ENCODE measurements around the gene ARHGAP30.

Gene ARHGAP30

DNA sequence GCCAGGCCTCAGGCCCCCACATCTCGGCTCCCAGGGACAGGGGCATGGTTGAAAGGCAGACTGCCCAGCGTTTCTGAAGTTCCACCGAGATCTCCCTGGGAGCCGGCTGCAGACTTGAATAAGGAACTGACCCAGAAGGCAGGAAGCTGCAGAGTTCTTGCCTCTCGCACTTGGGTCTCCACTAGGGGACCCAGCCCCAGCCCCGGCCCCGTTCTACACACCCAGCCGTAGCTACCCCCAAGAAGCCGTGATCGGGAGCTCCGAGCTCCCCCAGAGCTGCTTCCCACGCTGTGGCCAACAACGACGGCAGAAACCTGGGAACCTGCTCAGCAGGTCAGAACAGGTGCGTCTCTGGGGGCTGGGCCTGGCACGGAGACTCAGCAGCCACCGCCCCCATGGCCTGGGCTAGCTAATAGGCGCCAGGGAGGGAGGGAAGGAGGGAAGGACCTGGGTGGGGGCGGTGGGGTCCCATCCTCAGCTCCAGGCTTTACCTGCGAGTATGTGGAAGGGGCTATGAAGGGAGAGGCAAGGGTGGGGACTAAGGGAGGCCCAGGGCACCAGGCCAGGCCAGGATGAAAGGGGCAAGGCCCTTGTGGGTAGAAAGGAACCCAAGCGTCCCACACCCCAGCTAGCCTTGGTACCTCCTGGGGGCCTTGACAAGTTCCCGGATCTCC, 19.7 kb upstream of the ARHGAP30 start, which contains the start of gene NECTIN4:
Gene NECTIN4 (minus strand): TSS at position 308 of the 674 bp plus-strand sequence. CDS start 262 bp downstream, at position 46.
- DNase-seq, result no peak

GRCh38 chr1:161088587-161089110, 19.0 kb upstream of the ARHGAP30 start:
- no peak for DNase-seq

DNA sequence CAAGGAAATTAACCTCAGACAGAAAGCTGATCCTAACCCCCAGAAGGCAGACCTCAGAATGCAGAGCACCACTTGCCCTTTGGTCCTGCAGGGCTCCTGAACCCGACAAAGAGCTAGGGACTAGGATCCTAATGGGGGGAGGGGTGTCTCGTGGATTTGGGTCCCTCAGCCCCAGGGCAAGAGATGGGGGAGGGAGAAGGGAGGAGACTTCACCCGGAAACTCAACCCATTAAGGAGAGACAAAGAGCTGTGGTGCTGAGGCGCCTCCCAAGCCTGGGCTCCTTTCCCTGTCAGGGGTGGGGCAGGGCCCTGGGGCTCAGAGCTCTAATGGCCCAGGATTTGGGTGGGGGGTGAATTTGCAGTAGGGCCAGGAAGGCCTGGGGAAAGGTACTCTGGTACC, 16.8 kb upstream of the ARHGAP30 start:
- no peak for DNase-seq

DNA sequence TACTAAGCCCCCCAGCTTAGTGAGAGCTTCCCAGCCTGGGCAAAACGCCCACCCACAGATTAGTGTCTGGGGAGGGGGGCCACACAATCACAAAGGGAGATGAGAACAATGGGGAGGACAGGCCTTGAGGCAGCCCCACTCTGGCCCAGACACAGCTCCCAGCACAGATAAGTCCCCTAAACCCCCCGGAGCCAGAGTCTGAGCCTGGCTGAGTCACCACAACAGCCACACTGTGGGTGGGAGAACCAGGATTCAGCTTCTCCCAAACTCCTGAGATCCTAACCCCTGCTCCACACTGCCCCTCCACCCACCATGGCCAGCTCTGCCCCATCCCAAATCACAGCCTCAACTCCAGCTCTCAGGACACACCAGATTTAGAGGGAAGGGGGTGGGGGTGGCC, 15.5 kb upstream of the ARHGAP30 start:
- no peak for DNase-seq

DNA sequence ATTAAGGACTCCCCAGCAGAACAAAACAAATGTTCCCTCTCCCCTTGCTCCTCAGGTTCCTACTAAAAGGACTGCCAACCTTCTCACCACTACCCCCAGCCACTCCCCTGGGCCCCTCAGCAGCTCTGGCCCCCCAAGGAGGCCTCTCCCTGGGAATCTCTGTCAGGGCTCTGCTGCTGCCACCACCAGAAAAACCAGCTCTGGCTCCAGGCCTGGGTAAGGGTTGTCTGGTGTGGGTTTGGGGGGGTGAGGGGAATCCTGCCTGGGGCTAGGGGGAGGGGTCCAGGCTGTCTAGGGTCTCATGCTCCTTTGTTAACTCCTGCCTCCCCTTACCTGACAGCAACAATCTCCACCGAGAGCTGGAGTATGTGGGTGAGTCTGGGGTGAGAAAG, 14.9 kb upstream of the ARHGAP30 start:
- DNase-seq, result no peak

- no peak for DNase-seq
Observed at GRCh38 chr1:161083748-161084596, 14.3 kb upstream of the ARHGAP30 start.

DNA sequence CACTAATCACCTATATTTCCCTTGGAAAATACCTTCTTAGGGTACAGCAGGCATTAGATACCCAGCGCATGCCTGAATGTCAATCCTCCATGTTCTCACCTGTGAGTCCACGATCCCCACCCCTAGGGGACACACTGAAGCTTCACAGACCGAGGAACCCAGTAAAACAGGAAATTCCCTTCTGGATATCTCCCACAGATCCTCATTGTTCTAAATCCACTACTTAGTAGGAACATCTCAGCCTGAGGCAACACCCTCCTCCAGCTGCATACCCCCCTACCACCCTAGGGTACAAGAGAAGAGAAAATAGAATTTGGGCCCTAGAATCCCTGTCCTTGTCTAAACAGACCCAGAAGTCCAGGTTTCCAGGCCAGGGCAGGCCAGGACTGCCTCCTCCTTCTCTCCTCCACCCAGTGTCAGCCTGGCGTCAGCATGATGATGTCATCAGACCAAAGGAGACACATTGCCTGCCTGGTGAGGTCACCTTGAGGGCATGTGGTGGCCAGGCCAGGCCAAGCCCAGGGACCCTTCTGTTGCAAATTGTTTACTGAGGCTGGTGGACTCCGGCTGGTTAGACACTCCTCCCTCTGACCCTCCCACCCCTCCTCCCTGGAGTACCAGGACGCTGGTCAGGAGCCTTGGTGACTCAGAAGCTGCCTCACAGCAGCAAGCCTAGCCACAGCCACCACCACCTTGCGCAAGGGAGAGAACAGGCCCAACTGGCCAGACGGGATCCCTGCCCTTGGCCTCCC, 13.5 kb upstream of the ARHGAP30 start:
- DNase-seq, result no peak

DNA sequence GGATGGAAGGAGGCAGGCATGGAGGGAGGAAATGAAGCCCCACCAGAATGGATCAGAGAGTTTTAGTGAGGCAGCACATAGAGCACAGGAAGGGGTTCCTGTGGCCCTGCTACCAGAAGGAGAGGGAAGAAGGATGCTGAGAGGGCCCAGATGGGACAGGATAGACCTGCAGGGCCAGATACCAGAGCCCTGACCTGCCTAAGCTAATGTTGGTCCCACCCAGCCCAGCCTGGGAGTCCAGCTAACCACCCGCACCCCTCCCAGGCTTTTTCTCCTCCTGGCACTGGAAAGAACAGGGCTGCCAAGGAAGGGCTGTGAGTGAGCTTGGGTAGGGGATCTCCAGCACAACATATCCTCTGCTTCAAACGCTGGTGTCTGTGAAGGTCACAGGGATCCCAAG, 12.8 kb upstream of the ARHGAP30 start:
- no peak for DNase-seq

GRCh38 chr1:161081519-161081918, 11.8 kb upstream of the ARHGAP30 start:
- no peak for DNase-seq

DNA sequence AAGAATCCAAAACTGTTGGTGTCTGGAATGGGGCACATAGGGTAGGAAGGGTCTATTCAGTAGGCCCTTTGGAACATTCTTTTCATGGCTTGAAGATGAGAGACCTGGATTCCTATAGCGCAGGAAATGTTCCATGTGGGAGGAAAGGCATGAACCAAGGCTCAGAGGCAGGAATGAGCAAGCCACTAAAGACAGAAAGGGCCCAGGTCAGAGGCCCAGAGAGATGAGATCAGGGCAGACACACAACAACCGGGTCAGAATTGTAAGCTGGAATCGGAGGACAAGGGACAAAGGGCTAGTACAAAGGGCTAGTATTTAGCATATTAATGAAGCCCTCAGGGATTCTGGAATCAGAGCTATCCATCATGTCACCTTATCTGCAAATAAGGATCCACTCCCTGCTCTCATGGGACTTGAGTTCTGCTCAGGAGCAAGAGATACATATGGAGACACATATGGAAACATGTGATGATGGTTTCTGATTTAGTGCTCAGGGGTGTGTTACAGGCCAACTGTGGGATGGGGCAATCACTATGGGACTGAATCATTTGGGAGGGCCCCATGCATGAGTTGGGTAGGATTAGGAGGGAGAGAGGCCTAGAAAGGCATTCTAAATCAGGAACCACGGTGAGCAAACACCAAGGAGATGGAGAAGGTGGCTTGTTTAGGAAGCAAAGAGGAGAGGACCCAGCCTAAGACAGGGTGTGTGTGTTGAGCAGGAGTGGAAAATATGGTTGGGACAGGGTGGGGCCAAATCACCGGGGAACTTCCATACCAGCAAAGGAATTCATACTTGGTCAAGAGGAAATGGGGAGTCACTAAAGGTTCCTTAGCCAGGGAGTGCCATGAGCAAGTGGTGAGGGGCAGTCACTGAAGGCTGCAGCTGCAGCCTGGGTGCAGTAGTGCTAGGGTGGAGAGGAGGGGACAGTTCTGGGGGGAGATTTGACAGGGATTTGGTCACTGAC, 11.0 kb upstream of the ARHGAP30 start:
- DNase-seq, result no peak

DNA sequence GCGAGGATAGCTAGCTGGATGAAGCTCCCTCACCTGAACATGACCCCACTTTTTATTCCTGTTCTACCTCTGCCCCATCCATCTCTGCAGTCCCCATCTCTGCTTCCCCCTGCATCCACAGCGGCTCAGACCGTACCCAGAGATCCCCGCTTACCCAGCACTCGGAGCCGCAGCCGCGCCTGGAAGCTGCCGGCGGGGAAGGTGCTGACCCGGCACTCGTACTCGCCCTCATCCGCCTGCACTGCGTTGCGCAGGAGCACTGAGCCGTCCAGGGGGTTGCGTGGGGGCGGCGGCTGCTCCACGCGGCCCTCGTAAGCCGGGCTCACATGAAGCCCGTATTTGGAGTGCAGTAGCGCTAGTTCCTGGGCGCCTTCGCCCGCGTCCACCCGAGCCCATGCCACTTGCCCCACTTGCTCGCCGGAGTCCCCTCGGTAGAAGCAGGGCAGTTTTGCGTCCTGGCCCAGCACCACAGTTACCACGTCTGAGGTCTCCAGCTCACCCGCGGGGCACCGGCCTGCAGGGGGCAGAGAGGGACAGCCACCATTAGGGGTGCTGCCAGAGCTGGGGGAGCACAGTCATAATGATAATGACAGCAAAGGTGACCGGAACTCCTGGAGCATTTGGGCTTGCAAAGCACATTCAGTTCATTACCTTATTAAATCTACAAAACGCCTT, 9.9 kb upstream of the ARHGAP30 start:
- DNase-seq, result no peak

- no peak for DNase-seq
Observed at GRCh38 chr1:161077426-161077825, 7.7 kb upstream of the ARHGAP30 start.

- DNase-seq, result no peak
Observed at GRCh38 chr1:161076410-161076809, 6.7 kb upstream of the ARHGAP30 start.

DNA sequence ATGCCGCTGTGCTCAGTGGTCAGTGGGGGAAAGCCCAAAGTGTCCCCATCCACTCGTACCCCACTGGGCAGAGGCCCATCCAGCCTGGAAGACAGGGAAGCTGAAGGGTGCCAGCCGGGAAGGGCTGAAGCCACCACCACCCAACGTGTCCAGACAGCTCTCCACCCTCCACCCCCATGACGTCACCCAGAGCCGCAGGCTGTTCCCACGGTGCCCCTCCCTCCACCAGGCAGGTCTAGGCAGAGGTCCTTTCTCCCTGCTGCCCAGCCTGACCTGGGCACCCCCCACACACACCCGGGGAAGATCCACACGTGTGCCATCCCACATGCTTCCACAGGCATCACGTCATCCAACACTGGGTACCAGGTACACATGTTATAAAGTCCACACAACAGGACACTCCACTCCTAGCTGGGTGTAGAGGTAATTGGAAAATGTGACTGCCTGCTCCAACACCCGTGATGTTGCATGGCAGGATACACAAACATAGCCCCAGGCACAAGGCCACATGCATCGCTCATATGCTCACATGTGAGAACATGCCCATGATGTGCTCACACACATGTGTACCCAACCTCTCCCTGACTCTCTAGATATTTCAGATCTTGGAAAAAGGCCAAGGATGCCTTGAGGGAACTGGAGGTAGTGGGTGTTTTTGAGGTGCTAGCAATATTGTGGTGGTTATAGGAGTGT, 5.1 kb upstream of the ARHGAP30 start:
- peak; percentile 7 for DNase-seq

- DNase-seq, result no peak
Observed at GRCh38 chr1:161073474-161074121, 3.9 kb upstream of the ARHGAP30 start.

- DNase-seq, result no peak
Observed at GRCh38 chr1:161072751-161073449, 3.2 kb upstream of the ARHGAP30 start.

GRCh38 chr1:161071886-161072371, 2.2 kb upstream of the ARHGAP30 start:
- DNase-seq, result peak; percentile 4

DNA sequence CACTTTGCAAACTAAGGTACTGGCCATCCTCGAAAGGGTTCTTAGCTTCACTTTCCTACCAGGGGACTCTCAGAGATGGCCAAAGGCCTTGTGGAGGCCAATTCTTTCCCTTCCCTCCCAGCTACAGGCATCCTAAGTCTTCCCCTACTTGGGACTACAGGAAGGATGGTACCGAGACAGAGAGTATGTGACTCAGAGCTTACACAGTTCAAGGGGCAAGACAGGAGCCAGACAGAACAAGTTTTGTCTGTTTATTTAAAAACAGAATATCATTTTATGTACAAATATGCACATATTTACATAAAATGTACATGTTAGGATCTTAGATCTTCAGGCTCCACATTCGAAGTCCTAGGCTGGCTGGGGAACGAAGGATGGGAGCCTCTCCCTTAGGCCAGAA, 1.1 kb upstream of the ARHGAP30 start:
- no peak for DNase-seq

- no peak for DNase-seq
Observed at GRCh38 chr1:161069241-161069640, 450 bp downstream of the ARHGAP30 start.
